ENCODE results near the gene DNAJC5. TPM values are rescaled to one million over a fixed set of nuclear protein-coding genes. Genes with fewer than 3 reads are reported as not detected.

Gene DNAJC5
- total RNA-seq, 2 donors from 2014 or later, result 44.4 to 66.6 TPM

- 87% methylated on average over 37 of the region's 37 CpGs for WGBS
- Histone ChIP-seq H3K9me3 (no peaks in the 10 kb centered on the region), H3K27ac (no peak overlapping the region), H3K27me3 (replicated peaks; ENCODE audit: insufficient read depth) (no peaks in the 10 kb centered on the region), H3K36me3 (peaks cover 12 to 28% of the 10 kb centered on the region in 2 donors), H3K4me1 (replicated peaks) (no peaks in the 10 kb centered on the region), H3K4me3 (no peak overlapping the region)
- intact Hi-C loops (cut with DNase I), result no loop called here
- TF ChIP-seq POLR2AphosphoS5 (IDR thresholded peaks at IDR 0.05), result no peak
- no peak for DNase-seq (ENCODE audit: low spot score)
These were observed 36.1 kb downstream of the DNAJC5 start for GRCh38 chr20:63930971-63931553.

- no peak for DNase-seq (ENCODE audit: low spot score)
- no peak for TF ChIP-seq CTCF (IDR thresholded peaks at IDR 0.05)
- no peak for TF ChIP-seq POLR2A (IDR thresholded peaks at IDR 0.05)
- no peak for TF ChIP-seq POLR2AphosphoS5 (IDR thresholded peaks at IDR 0.05)
- Histone ChIP-seq H3K27ac (no peak overlapping the region), H3K27me3 (replicated peaks; ENCODE audit: insufficient read depth) (no peaks in the 10 kb centered on the region), H3K4me3 (no peak overlapping the region), H3K4me1 (replicated peaks) (no peaks in the 10 kb centered on the region), H3K36me3 (peaks cover 12 to 28% of the 10 kb centered on the region in 2 donors), H3K9me3 (no peaks in the 10 kb centered on the region)
- intact Hi-C loops (cut with DNase I), result no loop called here
- 85% methylated on average over 18 of the region's 19 CpGs for WGBS
These were observed 36.8 kb downstream of the DNAJC5 start for GRCh38 chr20:63931735-63932134.

DNA sequence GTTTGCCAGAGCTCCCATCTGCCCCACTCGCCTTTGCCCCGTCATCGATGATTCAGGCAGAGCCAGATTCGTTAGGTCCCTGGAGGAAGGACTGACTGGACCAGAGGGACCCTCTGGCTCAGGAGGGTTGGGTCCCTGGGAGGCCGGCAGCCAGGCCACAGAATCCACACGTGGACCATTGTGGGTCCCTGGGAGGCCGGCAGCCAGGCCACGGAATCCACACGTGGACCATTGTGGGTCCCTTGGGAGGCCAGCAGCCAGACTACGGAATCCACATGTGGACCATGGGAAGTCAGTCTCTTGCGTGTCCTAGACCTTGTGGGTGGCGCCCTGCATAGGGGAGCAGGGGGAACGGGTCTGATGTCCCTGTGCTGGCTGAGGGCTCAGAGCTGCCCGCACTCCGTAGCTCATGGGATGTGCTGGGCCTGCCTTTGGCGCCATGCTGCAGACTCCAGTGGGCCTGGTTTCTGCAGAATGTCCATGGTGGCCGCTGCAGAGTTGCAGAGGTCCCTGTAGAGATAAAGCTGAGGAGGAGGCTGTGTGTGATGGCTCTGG lies 37.8 kb downstream of the DNAJC5 start:
- Histone ChIP-seq H3K4me3 (no peak overlapping the region), H3K4me1 (replicated peaks) (no peaks in the 10 kb centered on the region), H3K9me3 (no peaks in the 10 kb centered on the region), H3K27ac (no peak overlapping the region), H3K27me3 (replicated peaks; ENCODE audit: insufficient read depth) (no peaks in the 10 kb centered on the region), H3K36me3 (peaks cover 12 to 28% of the 10 kb centered on the region in 2 donors)
- intact Hi-C loops (cut with DNase I), result no loop called here
- whole genome bisulfite sequencing, result 91% methylated on average over 17 of the region's 17 CpGs
- no peak for TF ChIP-seq POLR2A (IDR thresholded peaks at IDR 0.05)
- no peak for TF ChIP-seq POLR2AphosphoS5 (IDR thresholded peaks at IDR 0.05)
- TF ChIP-seq CTCF (IDR thresholded peaks at IDR 0.05), result no peak
- DNase-seq (ENCODE audit: low spot score), result no peak

DNA sequence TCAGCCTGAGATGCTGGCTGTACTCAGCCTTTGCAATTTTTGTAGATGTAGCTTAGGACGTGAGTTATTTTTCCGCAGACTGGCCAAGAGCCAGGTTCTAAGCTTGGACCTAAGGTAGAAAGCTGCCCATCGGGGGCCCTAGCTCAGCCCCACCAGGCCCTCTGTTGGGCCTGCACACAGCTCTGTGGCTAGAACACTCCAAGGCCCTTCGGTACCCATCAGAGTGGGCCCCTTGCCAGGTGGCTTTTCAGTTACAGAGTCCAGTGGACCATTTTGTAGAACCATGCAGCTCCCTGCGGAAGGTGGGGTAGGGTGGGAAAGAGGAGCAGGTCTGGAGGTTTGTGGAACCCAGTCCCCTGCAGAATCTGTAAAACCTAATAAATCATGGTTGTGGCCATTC lies 38.7 kb downstream of the DNAJC5 start:
- 82% methylated on average over 5 of the region's 5 CpGs for WGBS
- Histone ChIP-seq H3K4me3 (no peak overlapping the region), H3K4me1 (replicated peaks) (no peaks in the 10 kb centered on the region), H3K27ac (no peak overlapping the region), H3K27me3 (replicated peaks; ENCODE audit: insufficient read depth) (no peaks in the 10 kb centered on the region), H3K36me3 (peaks cover 10 to 24% of the 10 kb centered on the region in 2 donors), H3K9me3 (no peaks in the 10 kb centered on the region)
- TF ChIP-seq CTCF (IDR thresholded peaks at IDR 0.05) (no peak), POLR2AphosphoS5 (IDR thresholded peaks at IDR 0.05) (no peak), POLR2A (IDR thresholded peaks at IDR 0.05) (no peak)
- intact Hi-C loops (cut with DNase I), result no loop called here
- DNase-seq (ENCODE audit: low spot score), result no peak

GRCh38 chr20:63934271-63935068 lies 39.5 kb downstream of the DNAJC5 start:
- WGBS, result 81% methylated on average over 37 of the region's 37 CpGs
- intact Hi-C loops (cut with DNase I), result no loop called here

More at GRCh38 chr20:63934271-63935068, 39.5 kb downstream of the DNAJC5 start:
- Histone ChIP-seq H3K9me3 (no peaks in the 10 kb centered on the region), H3K27ac (no peak overlapping the region), H3K4me3 (no peak overlapping the region), H3K36me3 (peaks cover 5 to 16% of the 10 kb centered on the region in 2 donors), H3K4me1 (replicated peaks) (no peaks in the 10 kb centered on the region), H3K27me3 (replicated peaks; ENCODE audit: insufficient read depth) (no peaks in the 10 kb centered on the region)
- TF ChIP-seq POLR2A (IDR thresholded peaks at IDR 0.05) (no peak), CTCF (IDR thresholded peaks at IDR 0.05) (no peak), POLR2AphosphoS5 (IDR thresholded peaks at IDR 0.05) (no peak)
- DNase-seq (ENCODE audit: low spot score), result no peak

Measured in prostate gland (tissue), 2 donors.